Coronary artery (tissue), 2 donors: ENCODE data around the gene STUB1.

Experiments
- DNase-seq: peaks from one replicate; pipeline ENCODE4 v3.0.0-alpha.2; 2017; ENCODE audit warnings: low spot score
- H3K27ac ChIP-seq, 2 donors: fragments of 200-600 bp; sonication (generic); one replicate each; pipeline ENCODE4 v1.5.1; 2016 to 2019
- H3K4me3 ChIP-seq: fragments of 200-600 bp; sonication (generic); 2 replicates; pipeline ENCODE4 v1.5.1; 2016; ENCODE audit warnings: mild to moderate bottlenecking, moderate library complexity
- CTCF ChIP-seq: fragments of 200-600 bp; sonication (generic); IDR thresholded peaks from one replicate; pipeline ENCODE4 v1.5.1; 2019; ENCODE audit warnings: antibody characterized with exemption

Gene STUB1

GRCh38 chr16:640614-641013 is 39.6 kb upstream of the STUB1 start:
- peak overlapping the region; percentile 98 for H3K4me3 ChIP-seq
- H3K27ac ChIP-seq: no peak overlapping the region

GRCh38 chr16:641326-642188 is 38.7 kb upstream of the STUB1 start, which contains the start of gene MCRIP2:
Gene MCRIP2 (plus strand): TSS chr16:641828. CDS start chr16:641992, 164 bp downstream.
- DNase-seq: peak; percentile 88
- H3K27ac ChIP-seq: peak within 1 kb of the TSS; percentile 73 to 93
- TF ChIP-seq CTCF: no peak
- peak within 1 kb of the TSS; percentile 98 for H3K4me3 ChIP-seq

More at GRCh38 chr16:640614-641013, 39.6 kb upstream of the STUB1 start:
- DNase-seq: no peak
- TF ChIP-seq CTCF: no peak

- H3K27ac ChIP-seq: peak overlapping the region; percentile 73 to 93
- TF ChIP-seq CTCF: no peak
- H3K4me3 ChIP-seq: peak overlapping the region; percentile 98
- no peak for DNase-seq
These were observed 37.8 kb upstream of the STUB1 start for GRCh38 chr16:642189-643049.

GRCh38 chr16:643050-643368 is 37.2 kb upstream of the STUB1 start:
- no peak for TF ChIP-seq CTCF
- Histone ChIP-seq H3K27ac (peak overlapping the region in 1 of 2 donors; percentile 93), H3K4me3 (peak overlapping the region; percentile 98)
- no peak for DNase-seq

- H3K27ac ChIP-seq: no peak overlapping the region
These were observed 35.7 kb upstream of the STUB1 start for GRCh38 chr16:644556-644955.

More at GRCh38 chr16:644556-644955, 35.7 kb upstream of the STUB1 start:
- TF ChIP-seq CTCF: no peak
- DNase-seq: no peak
- no peak overlapping the region for H3K4me3 ChIP-seq
